GM19238 (cell line): Measurements from ENCODE around the gene KLF1.
A peak's percentile ranks its signal among the peaks of the same experiment; 100 is the strongest.
"Not testable (repeated sequence)": the region's sequence is repeated elsewhere in the genome, so short reads cannot be mapped to it uniquely, and the experiment has no call there.

Experiments
- DNase-seq: peaks from one replicate; pipeline ENCODE4 v3.0.0; 2011; ENCODE audit warnings: low spot score; ENCODE audit not compliant: insufficient read length

The KLF1 gene

DNA sequence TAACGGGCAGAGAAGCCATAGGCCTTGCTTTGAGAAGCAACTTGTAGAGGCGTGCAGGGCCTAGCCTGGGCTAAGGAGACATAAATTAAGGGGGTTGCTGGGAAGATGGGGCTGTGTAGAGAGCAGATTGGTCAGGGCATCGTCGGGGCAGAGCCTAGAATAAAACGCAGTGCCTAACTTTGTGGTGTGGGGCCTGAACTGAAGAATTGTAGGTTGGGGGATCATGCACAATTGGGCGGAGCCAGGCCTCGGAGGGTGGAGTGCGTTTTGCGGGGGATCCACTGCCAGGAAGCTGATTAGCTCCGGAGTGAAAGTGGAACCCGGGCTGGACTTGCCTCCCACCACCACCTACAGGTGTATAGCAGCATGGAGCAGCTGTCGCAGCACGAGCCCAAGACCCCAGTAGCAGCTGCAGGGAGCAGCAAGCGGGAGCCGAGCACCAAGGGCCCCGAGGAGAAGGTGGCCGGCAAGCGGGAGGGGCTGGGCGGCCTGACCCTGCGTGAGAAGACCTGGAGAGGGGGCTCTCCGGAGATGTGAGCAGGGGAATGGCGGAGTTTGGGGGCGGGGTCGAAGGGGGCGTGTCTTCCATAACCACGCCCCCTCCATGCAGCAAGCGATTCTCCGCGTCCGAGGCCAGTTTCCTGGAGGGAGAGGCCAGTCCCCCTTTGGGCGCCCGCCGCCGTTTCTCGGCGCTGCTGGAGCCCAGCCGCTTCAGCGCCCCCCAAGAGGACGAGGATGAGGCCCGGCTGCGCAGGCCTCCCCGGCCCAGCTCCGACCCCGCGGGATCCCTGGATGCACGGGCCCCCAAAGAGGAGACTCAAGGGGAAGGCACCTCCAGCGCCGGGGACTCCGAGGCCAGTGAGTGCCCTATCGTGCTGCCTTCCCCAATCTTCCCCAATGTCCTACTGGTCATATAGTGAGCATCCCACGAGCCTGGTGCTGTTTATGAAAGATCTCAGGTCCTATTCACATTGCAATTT is 19.6 kb downstream of the KLF1 start:
- peak; percentile 89 for DNase-seq

GRCh38 chr19:12866416-12867119 is 20.4 kb downstream of the KLF1 start:
- DNase-seq: no peak

DNA sequence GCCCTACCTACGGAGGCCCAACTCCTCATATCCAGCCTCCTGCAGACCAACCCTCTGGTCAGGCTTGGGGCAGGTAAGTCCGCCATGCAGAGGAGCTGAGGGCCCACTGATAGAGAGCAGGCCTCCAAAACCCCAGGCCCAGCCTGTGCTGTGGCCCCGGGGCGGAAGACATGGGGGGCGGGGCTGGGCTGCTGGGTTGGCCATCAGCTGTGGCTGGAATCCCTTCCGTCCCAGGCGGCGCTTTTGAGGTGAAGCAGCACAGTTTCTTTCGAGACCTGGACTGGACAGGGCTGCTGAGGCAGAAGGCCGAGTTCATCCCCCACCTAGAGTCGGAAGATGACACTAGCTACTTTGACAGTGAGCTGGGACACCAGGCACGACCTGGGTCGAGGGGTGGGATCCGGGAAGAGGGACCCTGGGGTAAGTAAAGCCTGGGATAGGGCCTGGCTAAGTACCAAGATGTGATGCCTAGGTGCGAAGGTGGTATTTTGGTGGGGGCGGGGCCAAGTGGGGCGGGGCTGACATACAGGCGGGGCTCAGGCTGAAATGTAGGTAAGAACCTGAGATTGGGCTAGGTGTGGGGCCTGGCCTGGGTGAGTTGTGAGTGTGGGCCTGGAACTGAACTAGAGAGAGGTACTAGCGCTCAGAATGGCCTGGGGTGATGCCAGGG is 21.1 kb downstream of the KLF1 start:
- DNase-seq: no peak

- DNase-seq: no peak
Measured at GRCh38 chr19:12864721-12865715, 22.0 kb downstream of the KLF1 start.

GRCh38 chr19:12864143-12864542 is 22.9 kb downstream of the KLF1 start:
- DNase-seq: no peak

DNA sequence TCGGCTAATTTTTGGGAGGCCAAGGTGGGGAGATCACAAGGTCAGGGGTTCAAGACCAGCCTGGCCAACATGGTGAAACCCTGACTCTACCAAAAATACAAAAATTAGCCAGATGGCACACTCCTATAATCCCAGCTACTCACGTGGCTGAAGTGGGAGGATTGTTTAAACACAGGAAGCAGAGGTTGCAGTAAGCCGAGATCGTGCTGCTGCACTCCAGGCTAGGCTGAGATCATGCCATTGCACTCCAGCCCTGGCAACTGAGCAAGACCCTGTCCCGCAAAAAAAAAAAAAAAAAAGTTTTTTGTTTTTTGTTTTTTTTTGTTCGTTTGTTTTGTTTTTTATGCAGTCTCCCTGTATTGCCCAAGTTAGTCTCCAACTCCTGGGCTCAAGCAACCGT is 27.5 kb downstream of the KLF1 start:
- DNase-seq: no peak

GRCh38 chr19:12858041-12858928 is 28.7 kb downstream of the KLF1 start:
- no peak for DNase-seq

DNA sequence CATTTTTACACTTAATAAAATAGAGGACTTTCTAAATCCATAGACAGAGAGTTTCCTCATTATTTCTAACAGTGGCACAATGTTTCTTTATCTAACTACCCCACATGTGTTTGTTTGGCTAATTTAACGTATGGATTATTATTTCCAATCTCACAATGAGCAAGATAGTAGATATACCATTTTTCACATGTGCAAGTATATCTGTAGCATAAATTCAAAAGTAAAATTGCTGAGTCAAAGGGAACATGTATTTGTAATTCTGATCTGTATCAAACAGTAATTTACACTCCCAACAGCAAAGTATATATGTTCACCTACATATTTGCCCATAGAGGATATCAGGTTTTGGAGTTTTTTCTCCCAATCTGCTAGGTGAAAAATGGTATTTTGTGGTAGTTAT is 30.3 kb downstream of the KLF1 start:
- DNase-seq: no peak

- DNase-seq: peak; percentile 85
Measured at GRCh38 chr19:12847159-12848139, 39.6 kb downstream of the KLF1 start.

- DNase-seq: not testable (repeated sequence)
Measured at GRCh38 chr19:12846613-12847012, 40.4 kb downstream of the KLF1 start.

DNA sequence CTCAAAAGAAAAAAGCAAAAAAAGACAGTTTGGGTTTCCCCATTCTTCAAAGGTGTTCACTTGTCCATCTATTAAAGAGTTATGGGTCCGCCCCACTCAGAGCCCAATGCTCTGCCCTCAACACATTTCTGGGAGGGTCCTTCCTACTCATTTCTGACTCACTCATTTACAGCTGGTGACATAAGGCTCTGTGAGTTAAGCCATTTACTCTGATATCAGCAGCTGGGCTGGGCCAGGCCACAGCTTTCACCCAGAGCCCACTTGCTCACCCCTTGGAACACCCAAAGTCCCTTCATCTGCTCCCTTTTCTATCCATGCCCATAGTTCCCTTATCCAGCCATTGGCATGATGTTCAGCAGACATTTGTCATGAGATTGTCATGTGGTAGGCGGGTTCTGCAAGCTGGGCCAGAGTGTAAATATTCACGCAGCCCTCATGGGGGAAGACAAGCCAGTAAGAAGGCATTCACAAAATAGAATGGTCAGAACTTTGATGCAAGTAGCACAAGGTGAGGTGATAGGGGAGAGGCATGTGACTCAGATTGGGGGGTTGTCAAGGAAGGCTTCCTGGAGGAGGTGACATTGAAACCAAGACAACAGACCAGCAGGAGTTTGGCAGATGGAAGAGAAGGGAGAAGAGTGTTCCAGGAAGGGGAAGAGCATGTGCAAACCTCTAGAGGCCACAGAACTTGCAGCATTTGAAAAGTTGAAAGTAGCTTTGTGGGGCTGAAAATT is 42.8 kb downstream of the KLF1 start:
- no peak for DNase-seq

- no peak for DNase-seq
Measured at GRCh38 chr19:12843328-12843727, 43.7 kb downstream of the KLF1 start.

GRCh38 chr19:12842511-12842910 is 44.5 kb downstream of the KLF1 start:
- no peak for DNase-seq

DNA sequence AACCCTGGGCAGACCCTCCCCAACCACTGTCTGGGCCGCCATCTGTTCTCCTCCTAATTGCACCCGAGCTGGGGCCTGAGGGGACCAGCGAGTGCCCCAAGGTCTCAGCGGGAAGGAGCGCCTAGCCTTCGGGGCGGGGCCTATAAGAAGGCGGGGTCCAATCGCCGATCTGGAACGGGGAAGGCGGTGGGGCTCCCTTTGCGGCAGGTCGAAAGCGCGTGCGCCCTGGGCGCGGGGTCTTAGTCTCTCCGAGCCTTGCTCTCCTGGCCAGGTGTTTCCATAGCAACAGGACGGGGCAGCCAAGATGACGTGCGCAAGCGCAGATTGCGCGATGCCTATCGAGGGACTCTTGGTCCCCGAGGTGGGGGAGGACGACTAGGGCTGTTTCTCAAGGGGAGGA is 45.9 kb downstream of the KLF1 start:
- no peak for DNase-seq

- no peak for DNase-seq
Measured at GRCh38 chr19:12840091-12841079, 46.6 kb downstream of the KLF1 start.

DNA sequence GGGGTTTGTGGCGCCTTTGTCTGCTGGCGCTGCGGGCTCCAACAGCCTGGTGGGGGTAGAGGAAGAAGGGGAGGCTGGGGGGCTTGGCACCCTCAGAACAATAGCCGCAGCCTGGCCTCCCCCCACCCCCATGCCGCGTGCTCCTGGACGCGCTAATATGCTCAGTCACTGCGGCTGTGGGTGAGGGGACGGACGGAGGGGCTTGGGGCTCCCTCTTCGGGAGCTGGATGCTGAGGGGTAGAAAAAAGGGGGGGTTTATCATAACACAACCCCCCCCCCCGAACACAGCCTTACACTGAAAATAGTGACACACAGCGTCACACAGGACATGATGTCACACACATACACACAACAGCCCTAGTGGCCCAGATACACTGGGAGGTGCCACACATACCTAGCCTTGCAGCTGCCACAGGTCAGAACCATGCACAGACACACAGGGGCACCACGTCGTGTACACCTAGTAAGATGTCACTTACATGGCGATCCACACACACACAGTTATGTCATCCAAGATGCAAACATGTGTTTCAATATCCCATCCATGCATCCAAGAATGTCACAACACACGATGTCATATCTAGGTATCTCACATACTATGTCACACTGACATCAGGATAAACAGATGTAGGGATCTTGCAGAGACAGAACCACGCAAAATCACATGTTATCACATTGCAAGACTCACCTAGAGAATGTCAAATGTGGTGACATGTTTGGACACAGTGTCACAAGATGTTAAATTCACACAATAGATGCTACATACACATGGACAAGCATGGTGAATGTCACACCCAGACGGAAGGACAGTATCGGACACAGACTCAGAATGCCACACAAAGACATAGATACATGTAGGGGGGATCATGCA is 47.9 kb downstream of the KLF1 start:
- no peak for DNase-seq
